ENCODE measurements around the gene DLK1.

The DLK1 gene

DNA sequence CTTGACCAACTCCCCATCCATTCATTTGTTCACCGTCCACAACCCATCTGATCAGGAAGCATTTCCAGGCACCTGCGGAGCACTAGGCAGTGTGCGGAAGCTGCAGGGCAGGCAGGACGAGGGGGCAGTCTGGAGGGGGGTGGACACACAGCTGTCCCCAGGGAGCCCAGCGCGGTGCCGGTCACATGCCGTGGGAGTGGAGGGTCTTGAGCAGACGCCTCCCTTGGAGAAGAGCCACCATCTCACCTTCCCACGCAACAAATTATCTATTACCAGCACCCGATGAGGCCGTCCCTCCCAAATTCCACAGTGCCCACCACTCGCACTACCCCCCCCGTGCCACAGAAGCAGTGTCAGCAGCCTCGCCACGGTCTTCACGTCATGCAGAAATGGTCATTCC is 10.8 kb downstream of the DLK1 start:
- TF ChIP-seq CEBPB (IDR thresholded peaks at IDR 0.05) (no peak), TEAD4 (IDR thresholded peaks at IDR 0.05) (no peak), TCF12 (IDR thresholded peaks at IDR 0.05; ENCODE audit: low read depth) (no peak), YY1 (IDR thresholded peaks at IDR 0.05; ENCODE audit: low read depth) (no peak), REST (IDR thresholded peaks at IDR 0.05; ENCODE audit: low read depth) (no peak), FOXM1 (IDR thresholded peaks at IDR 0.05; ENCODE audit: borderline replicate concordance, low read depth) (no peak), ZBTB7A (IDR thresholded peaks at IDR 0.05; ENCODE audit: low read depth) (no peak), EGR1 (IDR thresholded peaks at IDR 0.05) (no peak), EP300 (IDR thresholded peaks at IDR 0.05; ENCODE audit: borderline replicate concordance) (no peak), NFIC (IDR thresholded peaks at IDR 0.05) (no peak)

DNA sequence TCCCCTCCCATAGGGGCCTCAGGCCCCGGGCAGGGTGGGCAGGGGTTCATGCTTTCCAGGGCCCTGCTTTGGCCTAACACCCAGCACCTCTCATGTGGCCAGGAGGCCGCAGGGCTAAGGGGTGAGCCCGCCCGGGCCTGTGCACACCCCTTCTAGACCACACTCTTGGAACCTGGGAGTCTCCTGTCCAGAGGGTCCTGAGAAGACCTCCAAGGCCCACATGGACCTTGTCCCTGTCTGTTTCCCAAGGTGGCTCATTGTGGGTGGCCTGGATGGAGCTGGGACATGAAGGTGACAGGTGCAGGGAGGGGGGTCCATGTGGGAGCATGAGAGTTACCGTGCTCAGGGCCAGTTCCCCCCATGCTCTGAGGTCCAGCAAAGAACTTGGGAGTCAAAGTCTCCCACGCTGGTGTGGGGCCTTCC is 11.6 kb downstream of the DLK1 start:
- no peak for TF ChIP-seq CEBPB (IDR thresholded peaks at IDR 0.05)
- TF ChIP-seq, protein P1, sequence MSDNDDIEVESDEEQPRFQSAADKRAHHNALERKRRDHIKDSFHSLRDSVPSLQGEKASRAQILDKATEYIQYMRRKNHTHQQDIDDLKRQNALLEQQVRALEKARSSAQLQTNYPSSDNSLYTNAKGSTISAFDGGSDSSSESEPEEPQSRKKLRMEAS (IDR thresholded peaks at IDR 0.05), result no peak
- TF ChIP-seq ZBTB7A (IDR thresholded peaks at IDR 0.05; ENCODE audit: low read depth), result no peak
- no peak for TF ChIP-seq EP300 (IDR thresholded peaks at IDR 0.05; ENCODE audit: borderline replicate concordance)
- no peak for TF ChIP-seq EGR1 (IDR thresholded peaks at IDR 0.05)
- TF ChIP-seq, protein P2, sequence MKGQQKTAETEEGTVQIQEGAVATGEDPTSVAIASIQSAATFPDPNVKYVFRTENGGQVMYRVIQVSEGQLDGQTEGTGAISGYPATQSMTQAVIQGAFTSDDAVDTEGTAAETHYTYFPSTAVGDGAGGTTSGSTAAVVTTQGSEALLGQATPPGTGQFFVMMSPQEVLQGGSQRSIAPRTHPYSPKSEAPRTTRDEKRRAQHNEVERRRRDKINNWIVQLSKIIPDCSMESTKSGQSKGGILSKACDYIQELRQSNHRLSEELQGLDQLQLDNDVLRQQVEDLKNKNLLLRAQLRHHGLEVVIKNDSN (IDR thresholded peaks at IDR 0.05), result no peak
- no peak for TF ChIP-seq NFIC (IDR thresholded peaks at IDR 0.05)
- TF ChIP-seq FOXM1 (IDR thresholded peaks at IDR 0.05; ENCODE audit: borderline replicate concordance, low read depth), result no peak
- no peak for TF ChIP-seq CREB1 (IDR thresholded peaks at IDR 0.05; ENCODE audit: low read depth)
- TF ChIP-seq YY1 (IDR thresholded peaks at IDR 0.05; ENCODE audit: low read depth), result no peak
- no peak for TF ChIP-seq REST (IDR thresholded peaks at IDR 0.05; ENCODE audit: low read depth)
- TF ChIP-seq TAF1 (IDR thresholded peaks at IDR 0.05; ENCODE audit: low read depth), result no peak

GRCh38 chr14:100738704-100739131 is 12.0 kb downstream of the DLK1 start:
- TF ChIP-seq TCF12 (IDR thresholded peaks at IDR 0.05; ENCODE audit: low read depth) (no peak), YY1 (IDR thresholded peaks at IDR 0.05; ENCODE audit: low read depth) (no peak), ZBTB7A (IDR thresholded peaks at IDR 0.05; ENCODE audit: low read depth) (no peak), TAF1 (IDR thresholded peaks at IDR 0.05; ENCODE audit: low read depth) (no peak), CEBPB (IDR thresholded peaks at IDR 0.05) (no peak), FOXM1 (IDR thresholded peaks at IDR 0.05; ENCODE audit: borderline replicate concordance, low read depth) (no peak)

GRCh38 chr14:100739306-100739705 is 12.6 kb downstream of the DLK1 start:
- TF ChIP-seq REST (IDR thresholded peaks at IDR 0.05; ENCODE audit: low read depth), result no peak
- TF ChIP-seq EP300 (IDR thresholded peaks at IDR 0.05; ENCODE audit: borderline replicate concordance), result no peak
- TF ChIP-seq TCF12 (IDR thresholded peaks at IDR 0.05; ENCODE audit: low read depth), result no peak
- no peak for TF ChIP-seq CEBPB (IDR thresholded peaks at IDR 0.05)
- TF ChIP-seq RAD21 (IDR thresholded peaks at IDR 0.05; ENCODE audit: low read depth), result no peak
- TF ChIP-seq TEAD4 (IDR thresholded peaks at IDR 0.05), result no peak
- TF ChIP-seq TAF1 (IDR thresholded peaks at IDR 0.05; ENCODE audit: low read depth), result no peak
- TF ChIP-seq CREB1 (IDR thresholded peaks at IDR 0.05; ENCODE audit: low read depth), result no peak
- TF ChIP-seq EGR1 (IDR thresholded peaks at IDR 0.05), result no peak
- TF ChIP-seq, protein P1 (IDR thresholded peaks at IDR 0.05), result no peak
- no peak for TF ChIP-seq FOXM1 (IDR thresholded peaks at IDR 0.05; ENCODE audit: borderline replicate concordance, low read depth)

- no peak for TF ChIP-seq EGR1 (IDR thresholded peaks at IDR 0.05)
- TF ChIP-seq TCF12 (IDR thresholded peaks at IDR 0.05; ENCODE audit: low read depth), result no peak
- TF ChIP-seq TAF1 (IDR thresholded peaks at IDR 0.05; ENCODE audit: low read depth), result no peak
- no peak for TF ChIP-seq YY1 (IDR thresholded peaks at IDR 0.05; ENCODE audit: low read depth)
- TF ChIP-seq RAD21 (IDR thresholded peaks at IDR 0.05; ENCODE audit: low read depth), result no peak
- no peak for TF ChIP-seq ZBTB7A (IDR thresholded peaks at IDR 0.05; ENCODE audit: low read depth)
- TF ChIP-seq, protein P2 (IDR thresholded peaks at IDR 0.05), result no peak
- no peak for TF ChIP-seq NFIC (IDR thresholded peaks at IDR 0.05)
- no peak for TF ChIP-seq CREB1 (IDR thresholded peaks at IDR 0.05; ENCODE audit: low read depth)
- no peak for TF ChIP-seq EP300 (IDR thresholded peaks at IDR 0.05; ENCODE audit: borderline replicate concordance)
- TF ChIP-seq REST (IDR thresholded peaks at IDR 0.05; ENCODE audit: low read depth), result no peak
- no peak for TF ChIP-seq CEBPB (IDR thresholded peaks at IDR 0.05)
- TF ChIP-seq, protein P1 (IDR thresholded peaks at IDR 0.05), result no peak
- no peak for TF ChIP-seq TEAD4 (IDR thresholded peaks at IDR 0.05)
- no peak for TF ChIP-seq FOXM1 (IDR thresholded peaks at IDR 0.05; ENCODE audit: borderline replicate concordance, low read depth)
These were observed 13.6 kb downstream of the DLK1 start for GRCh38 chr14:100740196-100740825.
